Measurements from ENCODE around the gene CDH4. TPM values are rescaled to one million over a fixed set of nuclear protein-coding genes. Genes with fewer than 3 reads are reported as not detected.
A peak's percentile ranks its signal among the peaks of the same experiment; 100 is the strongest.

CDH4 gene
- total and polyA plus RNA-seq, 2 of the 8 experiments (the other 6 are each of a cell fraction or from before 2014, with no cell fraction given) = 4.3 to 7.9 TPM

DNA sequence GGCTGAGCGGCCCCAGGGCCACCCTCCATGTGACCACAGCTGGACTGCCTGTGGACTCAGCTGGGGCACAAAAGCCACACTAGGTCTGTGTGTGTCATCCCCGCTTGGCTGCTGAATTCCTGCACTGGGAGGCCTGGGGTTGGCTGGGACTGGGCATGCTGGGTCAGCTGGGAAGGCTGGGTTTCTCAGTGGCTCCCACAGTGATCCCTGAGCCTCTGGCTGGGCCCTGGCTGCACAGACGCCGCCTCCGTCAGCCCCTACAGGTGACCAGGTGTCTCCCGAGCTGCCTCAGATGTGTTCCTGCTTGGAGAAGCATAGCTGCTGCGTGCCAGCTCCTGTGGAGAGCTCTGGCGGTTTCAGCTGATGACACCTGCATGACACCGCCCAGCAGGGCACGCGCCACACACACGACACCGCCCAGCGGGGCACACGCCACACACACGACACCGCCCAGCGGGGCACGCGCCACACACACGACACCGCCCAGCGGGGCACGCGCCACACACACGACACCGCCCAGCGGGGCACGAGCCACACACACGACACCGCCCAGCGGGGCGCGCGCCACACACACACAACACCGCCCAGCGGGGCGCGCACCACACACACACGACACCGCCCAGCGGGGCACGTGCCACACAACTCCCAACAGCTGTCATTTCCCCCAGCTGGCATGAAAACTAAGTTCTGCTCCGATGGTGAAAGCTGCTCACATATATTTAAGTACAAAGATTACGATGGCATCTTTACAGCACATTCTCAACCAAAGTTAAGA, 724.8 kb downstream of the CDH4 start:
- Histone ChIP-seq H3K18ac (ENCODE audit: extremely low read depth, low read length) (no peak overlapping the region), H3K36me3 (ENCODE audit: control insufficient read depth in 2 of 4, insufficient read depth in 4 of 4, low read length in 3 of 4) (peaks cover 0 to 11% (median 3%) of the 10 kb centered on the region in 4 experiments; a peak in 3 of 8 replicates), H3K56ac (replicated peaks; ENCODE audit: insufficient read length, low read depth, low read length) (no peak overlapping the region), H2BK15ac (ENCODE audit: low read length) (no peak overlapping the region), H3K9ac (replicated peaks in 1 of 4; ENCODE audit: extremely low read depth in 1 of 4, low read depth in 3 of 4, low read length in 3 of 4) (no peak overlapping the region), H2BK20ac (ENCODE audit: low read length) (no peak overlapping the region), H3K79me1 (ENCODE audit: low read depth, low read length) (peaks cover under 1% of the 10 kb centered on the region; the same call in 1 of the 2 replicates), H3K79me2 (ENCODE audit: control insufficient read depth in 1 of 2, insufficient read depth in 2 of 2, low read length in 2 of 2) (no peaks in the 10 kb centered on the region), H3K14ac (ENCODE audit: insufficient read length) (no peak overlapping the region), H3K4me3 (ENCODE audit: extremely low read depth in 1 of 4, insufficient read depth in 2 of 4, low read depth in 3 of 4, low read length in 4 of 4) (no peak overlapping the region), H4K20me1 (replicated peaks in 1 of 2; ENCODE audit: control insufficient read depth in 1 of 2, insufficient read depth in 2 of 2, low read length in 2 of 2) (peaks cover 5 to 6% of the 10 kb centered on the region in 2 experiments), H2AK5ac (ENCODE audit: low read depth, low read length) (no peak overlapping the region), H2BK12ac (ENCODE audit: low read depth, low read length) (no peak overlapping the region), H3K4ac (replicated peaks; ENCODE audit: insufficient read length, low read depth, low read length) (no peak overlapping the region), H3K4me1 (replicated peaks in 1 of 4; ENCODE audit: control insufficient read depth in 3 of 4, insufficient read depth in 4 of 4, low read length in 3 of 4) (no peaks in the 10 kb centered on the region; a peak in 1 of 7 replicates), H3K27ac (ENCODE audit: low read depth, low read length) (no peak overlapping the region), H3K23me2 (ENCODE audit: low read depth, low read length) (peaks cover 3% of the 10 kb centered on the region; the same call in 1 of the 2 replicates), H2BK120ac (replicated peaks; ENCODE audit: low read depth, low read length) (no peak overlapping the region), H3K9me3 (ENCODE audit: insufficient read depth in 2 of 2, low read depth in 1 of 2, low read length in 1 of 2) (no peaks in the 10 kb centered on the region), H3K27me3 (replicated peaks in 1 of 4; ENCODE audit: control insufficient read depth in 3 of 4, extremely low read depth in 1 of 4, insufficient read depth in 3 of 4, low read length in 3 of 4) (no peaks in the 10 kb centered on the region), H4K91ac (replicated peaks; ENCODE audit: insufficient read length, low read length) (no peak overlapping the region), H3K4me2 (ENCODE audit: insufficient read depth in 1 of 2, low read depth in 2 of 2, low read length in 2 of 2) (no peak overlapping the region), H4K5ac (ENCODE audit: insufficient read length, low read depth, low read length) (no peak overlapping the region), H3K23ac (ENCODE audit: insufficient read length) (no peak overlapping the region), H4K8ac (ENCODE audit: extremely low read depth, insufficient read depth, low read length) (0 out of 2 replicates have a peak overlapping the region, but pooled peaks have one; percentile 16), H2BK5ac (ENCODE audit: low read depth, low read length) (peak overlapping the region; percentile 44; the same call in 1 of the 2 replicates), H2AFZ (ENCODE audit: low read length) (no peak overlapping the region)
- FAIRE-seq (no peak), DNase-seq (ENCODE audit: low read depth in 1 of 2, low spot score in 2 of 2) (no peak)
- WGBS, 2 experiments (ENCODE audit: extremely low coverage in 1 of 2, insufficient coverage in 1 of 2, insufficient read length in 1 of 2, insufficient replicate concordance in 2 of 2, low coverage in 1 of 2, low lambda C conversion rate in 2 of 2, missing lambda C conversion rate in 1 of 2) = 91% methylated on average over 22 of the region's 45 CpGs; no CpG with 5 or more reads in 1 of the 2 experiments
- CTCF ChIA-PET (ENCODE audit: partially characterized antibody) = interaction anchor here (0.7 to 1.2 kb wide), 4 partner anchors 22 to 34 kb away, joined by 3 to 4 read pairs (median 3); no protein-coding TSS in a partner anchor
- POLR2A ChIA-PET (ENCODE audit: partially characterized antibody) = interaction anchor here (0.8 to 0.9 kb wide), 2 partner anchors 20 to 67 kb away, joined by 3 to 4 read pairs; no protein-coding TSS in a partner anchor
- TF ChIP-seq, protein P1, sequence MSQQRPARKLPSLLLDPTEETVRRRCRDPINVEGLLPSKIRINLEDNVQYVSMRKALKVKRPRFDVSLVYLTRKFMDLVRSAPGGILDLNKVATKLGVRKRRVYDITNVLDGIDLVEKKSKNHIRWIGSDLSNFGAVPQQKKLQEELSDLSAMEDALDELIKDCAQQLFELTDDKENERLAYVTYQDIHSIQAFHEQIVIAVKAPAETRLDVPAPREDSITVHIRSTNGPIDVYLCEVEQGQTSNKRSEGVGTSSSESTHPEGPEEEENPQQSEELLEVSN (IDR thresholded peaks at IDR 0.05) = no peak
- TF ChIP-seq NANOG (IDR thresholded peaks at IDR 0.05; ENCODE audit: insufficient read depth, low read depth, low read length, poor library complexity, severe bottlenecking) = no peak
- no peak for TF ChIP-seq SRF (IDR thresholded peaks at IDR 0.05; ENCODE audit: low read depth, low read length)
- TF ChIP-seq GABPA (IDR thresholded peaks at IDR 0.05; ENCODE audit: borderline replicate concordance, insufficient read depth, low read length) = no peak
- TF ChIP-seq SAP30 (IDR thresholded peaks at IDR 0.05; ENCODE audit: insufficient read depth, insufficient replicate concordance, low read length) = no peak
- TF ChIP-seq PHF8 (conservative IDR thresholded peaks at IDR 0.05; ENCODE audit: low read depth, low read length) = no peak
- no peak for TF ChIP-seq SIX5 (IDR thresholded peaks at IDR 0.05; ENCODE audit: low read depth, low read length)
- TF ChIP-seq RBBP5 (IDR thresholded peaks at IDR 0.05; ENCODE audit: borderline replicate concordance, low read depth, low read length) = no peak
- no peak for TF ChIP-seq NRF1 (IDR thresholded peaks at IDR 0.05; ENCODE audit: low read depth, low read length)
- TF ChIP-seq RXRA (IDR thresholded peaks at IDR 0.05; ENCODE audit: insufficient read depth, low read depth, low read length) = no peak

Data from H1 (cell line).